ENCODE data around the gene PALLD. TPM values are rescaled to one million over a fixed set of nuclear protein-coding genes. Genes with fewer than 3 reads are reported as not detected.

The PALLD gene
- total RNA-seq, 4 donors from 2014 or later, result 1,036 to 2,270 (median 2,202) TPM

DNA sequence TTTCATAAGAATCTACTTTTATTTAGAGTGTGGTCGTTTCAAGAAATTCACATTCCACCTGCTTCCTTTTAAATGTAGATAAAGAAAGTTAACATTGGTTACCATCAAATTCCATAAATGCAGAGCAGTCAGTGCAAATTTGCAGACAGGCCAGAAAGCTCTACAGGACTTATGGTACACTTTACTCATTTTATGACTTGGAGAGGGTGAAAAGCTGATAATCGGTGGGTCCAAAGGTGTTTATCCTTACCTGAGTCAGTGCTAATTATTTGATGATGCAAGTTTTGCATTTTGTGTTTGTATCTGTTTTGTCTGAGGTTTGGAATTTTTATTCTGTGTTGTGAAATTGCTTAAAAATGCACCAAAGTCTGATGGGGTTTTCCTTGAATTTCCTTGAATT is 193.3 kb downstream of the PALLD start:
- TF ChIP-seq, protein P1, sequence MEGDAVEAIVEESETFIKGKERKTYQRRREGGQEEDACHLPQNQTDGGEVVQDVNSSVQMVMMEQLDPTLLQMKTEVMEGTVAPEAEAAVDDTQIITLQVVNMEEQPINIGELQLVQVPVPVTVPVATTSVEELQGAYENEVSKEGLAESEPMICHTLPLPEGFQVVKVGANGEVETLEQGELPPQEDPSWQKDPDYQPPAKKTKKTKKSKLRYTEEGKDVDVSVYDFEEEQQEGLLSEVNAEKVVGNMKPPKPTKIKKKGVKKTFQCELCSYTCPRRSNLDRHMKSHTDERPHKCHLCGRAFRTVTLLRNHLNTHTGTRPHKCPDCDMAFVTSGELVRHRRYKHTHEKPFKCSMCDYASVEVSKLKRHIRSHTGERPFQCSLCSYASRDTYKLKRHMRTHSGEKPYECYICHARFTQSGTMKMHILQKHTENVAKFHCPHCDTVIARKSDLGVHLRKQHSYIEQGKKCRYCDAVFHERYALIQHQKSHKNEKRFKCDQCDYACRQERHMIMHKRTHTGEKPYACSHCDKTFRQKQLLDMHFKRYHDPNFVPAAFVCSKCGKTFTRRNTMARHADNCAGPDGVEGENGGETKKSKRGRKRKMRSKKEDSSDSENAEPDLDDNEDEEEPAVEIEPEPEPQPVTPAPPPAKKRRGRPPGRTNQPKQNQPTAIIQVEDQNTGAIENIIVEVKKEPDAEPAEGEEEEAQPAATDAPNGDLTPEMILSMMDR (IDR thresholded peaks at IDR 0.05), result no peak
- no peak for TF ChIP-seq POLR2AphosphoS5 (IDR thresholded peaks at IDR 0.05)
- no peak for TF ChIP-seq POLR2A (IDR thresholded peaks at IDR 0.05)
- no peak overlapping the region for H3K27ac ChIP-seq
- no peaks in the 10 kb centered on the region for H3K36me3 ChIP-seq
- H3K4me3 ChIP-seq, result no peak overlapping the region
- no peaks in the 10 kb centered on the region for H3K27me3 ChIP-seq
- 59 to 73% methylated on average over 1 to 2 of the region's 2 CpGs for WGBS, 2 donors (ENCODE audit: low coverage in 1 of 2)
- no peaks in the 10 kb centered on the region for H3K9me3 ChIP-seq
- no peak for ATAC-seq
- H3K4me1 ChIP-seq, result peaks cover 0 to 4% (median 0%) of the 10 kb centered on the region in 3 donors

DNA sequence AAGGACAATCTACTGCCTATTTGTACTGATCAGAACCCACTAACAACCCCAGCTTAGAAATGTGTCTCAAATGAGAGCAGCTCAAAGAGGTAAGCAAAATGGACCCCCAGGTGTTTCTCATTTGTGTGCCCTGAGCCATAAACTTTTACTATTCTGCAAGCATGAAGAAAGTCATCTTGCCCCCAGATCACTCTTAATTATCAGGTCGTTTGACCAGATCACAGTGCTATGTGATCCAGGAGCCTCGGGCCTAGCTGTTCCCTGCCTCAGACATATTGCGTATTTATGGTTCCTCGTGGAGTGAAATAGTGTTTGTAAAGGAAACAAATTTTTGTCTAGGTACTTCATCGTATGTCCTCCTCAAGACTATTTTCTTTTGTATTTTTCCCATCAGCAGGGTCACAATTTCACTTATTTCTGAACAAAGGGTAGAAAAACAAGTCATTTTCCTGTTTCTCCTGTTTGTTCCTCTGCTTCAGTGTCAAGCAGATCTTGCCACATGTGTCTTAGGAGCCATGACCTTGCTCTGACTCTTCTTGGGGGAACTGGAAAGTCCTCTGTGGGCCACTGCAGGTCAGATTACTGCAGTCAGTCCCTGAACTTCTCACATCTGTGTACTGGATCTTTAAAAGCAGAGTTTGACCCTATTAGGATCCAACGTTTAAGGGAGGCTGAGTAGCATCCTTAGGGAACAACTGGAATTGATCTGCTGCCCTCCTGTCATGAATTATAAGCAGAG is 194.9 kb downstream of the PALLD start:
- Histone ChIP-seq H3K36me3 (no peaks in the 10 kb centered on the region), H3K4me1 (peaks cover 0 to 4% (median 0%) of the 10 kb centered on the region in 3 donors), H3K27ac (no peak overlapping the region), H3K27me3 (no peaks in the 10 kb centered on the region), H3K4me3 (no peak overlapping the region), H3K9me3 (no peaks in the 10 kb centered on the region)
- WGBS, 2 donors (ENCODE audit: low coverage in 1 of 2), result 70 to 77% methylated on average over 6 of the region's 6 CpGs
- ATAC-seq, result no peak
- TF ChIP-seq, protein P1 (IDR thresholded peaks at IDR 0.05), result no peak
- TF ChIP-seq POLR2A (IDR thresholded peaks at IDR 0.05) (no peak), POLR2AphosphoS5 (IDR thresholded peaks at IDR 0.05) (no peak), EP300 (IDR thresholded peaks at IDR 0.05) (no peak)

DNA sequence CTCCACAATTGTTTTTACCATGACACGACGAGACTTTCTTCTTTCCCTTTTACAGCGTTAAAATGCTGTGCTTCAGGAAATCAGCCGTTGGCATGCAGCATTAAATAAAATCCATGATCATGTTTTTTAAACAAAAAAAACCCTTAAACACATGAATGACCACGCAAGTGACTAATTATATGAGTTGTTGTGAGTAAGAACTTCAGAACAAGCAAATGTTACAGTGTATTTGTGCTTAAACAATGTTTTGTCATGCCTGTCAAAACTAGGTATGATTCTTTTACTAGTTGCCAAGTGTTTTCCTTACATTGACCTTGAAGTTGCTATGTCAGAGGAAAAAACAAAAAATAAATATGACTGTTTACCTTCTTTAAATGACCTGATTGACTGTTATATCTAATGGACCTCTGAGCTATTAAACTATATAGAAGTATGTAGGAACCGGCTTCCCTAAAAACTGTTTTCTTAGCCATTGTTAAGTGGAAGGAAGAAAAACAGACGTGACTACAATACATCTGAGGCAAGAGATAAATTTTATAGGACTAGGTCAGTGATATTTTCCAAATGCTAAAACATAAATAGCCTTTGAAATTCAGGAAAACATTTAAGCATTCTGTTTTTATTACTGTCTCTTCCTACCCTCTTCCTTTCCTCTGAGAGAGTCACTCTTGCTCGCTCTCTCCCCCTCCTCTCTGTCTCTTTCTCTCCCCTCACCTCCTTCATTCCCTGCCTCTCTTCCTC is 197.1 kb downstream of the PALLD start:
- TF ChIP-seq POLR2AphosphoS5 (IDR thresholded peaks at IDR 0.05) (no peak), EP300 (IDR thresholded peaks at IDR 0.05) (no peak), POLR2A (IDR thresholded peaks at IDR 0.05) (no peak)
- TF ChIP-seq, protein P1 (IDR thresholded peaks at IDR 0.05), result no peak
- Histone ChIP-seq H3K27me3 (no peaks in the 10 kb centered on the region), H3K36me3 (no peaks in the 10 kb centered on the region), H3K9me3 (no peaks in the 10 kb centered on the region), H3K27ac (peak overlapping the region in 1 of 4 donors; percentile 41), H3K4me3 (no peak overlapping the region), H3K4me1 (no peaks in the 10 kb centered on the region)
- 59% methylated on average over 7 to 8 of the region's 8 CpGs for WGBS, 2 donors (ENCODE audit: low coverage in 1 of 2)
- no peak for ATAC-seq

DNA sequence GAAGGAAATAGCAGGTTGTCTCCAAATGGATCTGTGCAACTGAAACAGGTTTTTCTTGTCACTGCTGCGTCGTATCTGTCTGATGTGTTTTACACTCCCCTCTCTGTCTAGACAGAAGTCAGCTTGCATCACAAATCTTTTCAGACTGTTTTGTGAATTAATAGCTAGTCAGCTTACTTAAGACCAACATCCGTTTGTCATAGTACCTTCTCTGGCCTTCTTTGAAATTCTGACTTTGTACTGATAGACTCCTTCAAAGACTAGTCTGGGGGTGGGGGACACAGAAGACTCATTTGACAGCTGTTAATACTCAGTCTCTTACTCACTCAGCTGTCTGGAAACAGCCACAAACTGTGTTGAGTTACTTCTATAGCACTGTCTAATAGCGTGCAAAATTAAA is 197.8 kb downstream of the PALLD start:
- TF ChIP-seq, protein P1 (IDR thresholded peaks at IDR 0.05), result no peak
- TF ChIP-seq POLR2A (IDR thresholded peaks at IDR 0.05) (no peak), EP300 (IDR thresholded peaks at IDR 0.05) (no peak), POLR2AphosphoS5 (IDR thresholded peaks at IDR 0.05) (no peak)
- Histone ChIP-seq H3K27ac (peak overlapping the region in 1 of 4 donors; percentile 41), H3K4me1 (no peaks in the 10 kb centered on the region), H3K36me3 (no peaks in the 10 kb centered on the region), H3K9me3 (no peaks in the 10 kb centered on the region), H3K27me3 (no peaks in the 10 kb centered on the region), H3K4me3 (no peak overlapping the region)
- peak; percentile 32 for ATAC-seq
- 69 to 70% methylated on average over 4 of the region's 4 CpGs for WGBS, 2 donors (ENCODE audit: low coverage in 1 of 2)

Data from gastroesophageal sphincter (tissue), 4 donors.